ENCODE data around the gene WDR93. TPM values are rescaled to one million over a fixed set of nuclear protein-coding genes. Genes with fewer than 3 reads are reported as not detected.

The WDR93 gene
- total RNA-seq, 1 experiment from 2014 or later: 0.05 TPM

- Histone ChIP-seq H3K27me3 (replicated peaks) (0 out of 2 replicates have a peak, but pooled peaks cover 4% of the 10 kb centered on the region), H3K36me3 (no peaks in the 10 kb centered on the region), H3K4me3 (no peak overlapping the region), H3K4me1 (replicated peaks) (no peaks in the 10 kb centered on the region), H3K9me3 (replicated peaks) (no peaks in the 10 kb centered on the region; the same call in 1 of the 2 replicates), H3K27ac (no peak overlapping the region)
- DNase-seq (ENCODE audit: low read depth in 1 of 2, low spot score in 2 of 2): no peak
Observed at GRCh38 chr15:89728254-89728653, 37.6 kb downstream of the WDR93 start.

DNA sequence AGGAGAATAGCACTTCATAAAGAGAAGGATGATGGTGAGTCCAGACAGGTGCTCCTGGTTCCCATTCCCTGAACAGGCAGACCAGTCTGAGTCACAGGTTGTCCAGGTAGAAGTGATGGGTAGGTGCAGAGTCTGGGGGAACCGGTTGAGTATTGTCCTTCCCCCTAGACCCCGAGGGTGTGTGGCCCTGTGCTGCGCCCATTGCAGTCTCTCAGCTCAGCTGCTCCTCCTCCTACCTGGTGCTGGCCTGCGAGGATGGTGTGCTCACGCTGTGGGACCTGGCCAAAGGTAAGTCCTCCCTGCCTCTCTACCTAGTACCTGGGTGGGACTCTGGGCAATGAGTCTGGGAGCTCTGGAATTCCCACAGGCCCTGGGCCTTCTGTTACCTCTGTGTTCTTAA, 40.7 kb downstream of the WDR93 start:
- Histone ChIP-seq H3K9me3 (replicated peaks) (no peaks in the 10 kb centered on the region), H3K27me3 (replicated peaks) (peaks cover 11% of the 10 kb centered on the region; the same call in 1 of the 2 replicates), H3K36me3 (no peaks in the 10 kb centered on the region), H3K4me3 (no peak overlapping the region), H3K27ac (no peak overlapping the region), H3K4me1 (replicated peaks) (no peaks in the 10 kb centered on the region)
- DNase-seq (ENCODE audit: low read depth in 1 of 2, low spot score in 2 of 2): no peak

GRCh38 chr15:89732451-89733172, 42.0 kb downstream of the WDR93 start:
- Histone ChIP-seq H3K27me3 (replicated peaks) (peaks cover 11% of the 10 kb centered on the region; the same call in 1 of the 2 replicates), H3K27ac (no peak overlapping the region), H3K4me3 (no peak overlapping the region), H3K9me3 (replicated peaks) (no peaks in the 10 kb centered on the region), H3K36me3 (no peaks in the 10 kb centered on the region), H3K4me1 (replicated peaks) (no peaks in the 10 kb centered on the region)
- DNase-seq (ENCODE audit: low read depth in 1 of 2, low spot score in 2 of 2): no peak

- H3K4me1 ChIP-seq (replicated peaks): no peaks in the 10 kb centered on the region
- no peak overlapping the region for H3K27ac ChIP-seq
- H3K9me3 ChIP-seq (replicated peaks): no peaks in the 10 kb centered on the region
- no peaks in the 10 kb centered on the region for H3K36me3 ChIP-seq
- DNase-seq (ENCODE audit: low read depth in 1 of 2, low spot score in 2 of 2): no peak
- H3K27me3 ChIP-seq (replicated peaks): peaks cover 11% of the 10 kb centered on the region; the same call in 1 of the 2 replicates
- no peak overlapping the region for H3K4me3 ChIP-seq
Observed at GRCh38 chr15:89735773-89736172, 45.2 kb downstream of the WDR93 start.

GRCh38 chr15:89740137-89740536, 49.5 kb downstream of the WDR93 start:
- Histone ChIP-seq H3K4me1 (replicated peaks) (no peaks in the 10 kb centered on the region), H3K4me3 (no peak overlapping the region), H3K9me3 (replicated peaks) (no peaks in the 10 kb centered on the region), H3K36me3 (no peaks in the 10 kb centered on the region), H3K27ac (no peak overlapping the region), H3K27me3 (replicated peaks) (peaks cover 1% of the 10 kb centered on the region; the same call in 1 of the 2 replicates)
- DNase-seq (ENCODE audit: low read depth in 1 of 2, low spot score in 2 of 2): peak; percentile 62 to 63

- Histone ChIP-seq H3K36me3 (no peaks in the 10 kb centered on the region), H3K9me3 (replicated peaks) (no peaks in the 10 kb centered on the region), H3K27ac (no peak overlapping the region), H3K4me1 (replicated peaks) (no peaks in the 10 kb centered on the region), H3K27me3 (replicated peaks) (no peaks in the 10 kb centered on the region), H3K4me3 (no peak overlapping the region)
- DNase-seq (ENCODE audit: low read depth in 1 of 2, low spot score in 2 of 2): no peak
Observed at GRCh38 chr15:89743011-89743410, 52.4 kb downstream of the WDR93 start.

DNA sequence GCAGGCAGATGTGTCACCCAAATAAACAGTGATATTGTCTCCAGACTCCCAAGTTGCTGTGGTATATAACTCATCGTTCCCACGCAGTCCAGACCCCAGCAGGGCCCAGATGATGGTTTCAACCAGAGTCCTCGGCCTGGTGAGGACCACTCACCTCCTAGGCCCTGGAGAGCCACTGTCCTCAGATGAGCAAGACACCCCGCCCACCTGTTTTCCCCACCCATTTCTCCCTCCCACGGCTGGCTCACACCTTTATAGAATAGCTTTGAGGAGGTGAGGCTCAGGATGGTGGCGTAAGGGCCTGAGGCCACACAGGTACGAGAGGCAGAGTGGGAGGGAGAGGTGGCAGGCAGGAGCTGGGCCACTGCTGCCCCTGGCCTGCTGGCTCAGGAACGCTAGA, 53.0 kb downstream of the WDR93 start:
- Histone ChIP-seq H3K4me1 (replicated peaks) (no peaks in the 10 kb centered on the region), H3K4me3 (no peak overlapping the region), H3K27ac (no peak overlapping the region), H3K36me3 (no peaks in the 10 kb centered on the region), H3K27me3 (replicated peaks) (no peaks in the 10 kb centered on the region), H3K9me3 (replicated peaks) (no peaks in the 10 kb centered on the region)
- no peak for DNase-seq (ENCODE audit: low read depth in 1 of 2, low spot score in 2 of 2)

DNA sequence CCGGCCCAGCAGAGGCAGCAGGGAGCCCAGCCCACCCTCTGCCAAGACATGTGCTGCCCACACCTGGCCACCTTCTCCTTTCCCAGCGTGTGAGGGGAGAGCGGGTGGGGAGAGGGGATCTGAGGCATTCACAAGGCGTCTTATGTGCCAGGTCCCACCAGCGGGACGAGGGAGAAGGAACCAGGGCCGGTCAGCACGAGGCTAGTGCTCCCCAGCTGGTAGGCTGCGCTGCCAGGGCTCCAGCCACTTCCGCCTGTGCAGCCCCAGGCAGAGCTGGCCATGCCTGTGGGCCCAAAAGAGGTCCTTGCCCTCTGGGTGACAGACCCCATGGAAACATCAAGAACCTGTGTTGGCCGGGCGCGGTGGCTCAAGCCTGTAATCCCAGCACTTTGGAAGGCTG, 54.5 kb downstream of the WDR93 start:
- no peak overlapping the region for H3K4me3 ChIP-seq
- H3K4me1 ChIP-seq (replicated peaks): peaks cover under 1% of the 10 kb centered on the region
- no peak for DNase-seq (ENCODE audit: low read depth in 1 of 2, low spot score in 2 of 2)
- H3K27me3 ChIP-seq (replicated peaks): no peaks in the 10 kb centered on the region
- H3K9me3 ChIP-seq (replicated peaks): no peaks in the 10 kb centered on the region
- no peaks in the 10 kb centered on the region for H3K36me3 ChIP-seq
- H3K27ac ChIP-seq: no peak overlapping the region

GRCh38 chr15:89745768-89746167, 55.2 kb downstream of the WDR93 start:
- Histone ChIP-seq H3K27ac (no peak overlapping the region), H3K4me1 (replicated peaks) (peaks cover 7% of the 10 kb centered on the region), H3K9me3 (replicated peaks) (no peaks in the 10 kb centered on the region), H3K27me3 (replicated peaks) (no peaks in the 10 kb centered on the region), H3K36me3 (no peaks in the 10 kb centered on the region), H3K4me3 (no peak overlapping the region)
- DNase-seq (ENCODE audit: low read depth in 1 of 2, low spot score in 2 of 2): no peak

- Histone ChIP-seq H3K27me3 (replicated peaks) (no peaks in the 10 kb centered on the region), H3K4me1 (replicated peaks) (peaks cover 13% of the 10 kb centered on the region), H3K27ac (no peak overlapping the region), H3K9me3 (replicated peaks) (no peaks in the 10 kb centered on the region), H3K36me3 (no peaks in the 10 kb centered on the region), H3K4me3 (no peak overlapping the region)
- no peak for DNase-seq (ENCODE audit: low read depth in 1 of 2, low spot score in 2 of 2)
Observed at GRCh38 chr15:89746386-89746780, 55.8 kb downstream of the WDR93 start.

GRCh38 chr15:89747708-89748682, 57.4 kb downstream of the WDR93 start:
- Histone ChIP-seq H3K36me3 (no peaks in the 10 kb centered on the region), H3K27me3 (replicated peaks) (no peaks in the 10 kb centered on the region), H3K4me1 (replicated peaks) (peaks cover 16% of the 10 kb centered on the region), H3K9me3 (replicated peaks) (no peaks in the 10 kb centered on the region), H3K27ac (no peak overlapping the region), H3K4me3 (no peak overlapping the region)
- DNase-seq (ENCODE audit: low read depth in 1 of 2, low spot score in 2 of 2): no peak

GRCh38 chr15:89749054-89749453, 58.4 kb downstream of the WDR93 start:
- H3K9me3 ChIP-seq (replicated peaks): no peaks in the 10 kb centered on the region
- H3K36me3 ChIP-seq: no peaks in the 10 kb centered on the region
- no peak overlapping the region for H3K4me3 ChIP-seq
- peaks cover 18% of the 10 kb centered on the region for H3K4me1 ChIP-seq (replicated peaks)
- no peak overlapping the region for H3K27ac ChIP-seq
- no peak for DNase-seq (ENCODE audit: low read depth in 1 of 2, low spot score in 2 of 2)
- no peaks in the 10 kb centered on the region for H3K27me3 ChIP-seq (replicated peaks)

- H3K4me1 ChIP-seq (replicated peaks): peaks cover 21% of the 10 kb centered on the region
- no peak for DNase-seq (ENCODE audit: low read depth in 1 of 2, low spot score in 2 of 2)
Observed at GRCh38 chr15:89749526-89749925, 58.9 kb downstream of the WDR93 start.

More at GRCh38 chr15:89749526-89749925, 58.9 kb downstream of the WDR93 start:
- Histone ChIP-seq H3K27me3 (replicated peaks) (no peaks in the 10 kb centered on the region), H3K27ac (no peak overlapping the region), H3K4me3 (no peak overlapping the region), H3K36me3 (no peaks in the 10 kb centered on the region), H3K9me3 (replicated peaks) (no peaks in the 10 kb centered on the region)

All from SJSA1 (cell line).